PC-3 (cell line): ENCODE data around the gene NFYC. TPM values are rescaled to one million over a fixed set of nuclear protein-coding genes. Genes with fewer than 3 reads are reported as not detected.

Source experiments
- ATAC-seq: fragments of 200-7000 bp; cut with Tn5 transposase; 2 replicates; pipeline ENCODE4 v1.9.1; 2020; ENCODE audit warnings: mild to moderate bottlenecking, moderate library complexity
- BruUV-seq: library from RNA; stranded (reverse); fragments of 400-500 nt; replicated peaks from 2 replicates; lab custom pipeline; 2021; lab: Mats Ljungman, UMichigan
- CTCF ChIA-PET: fragments of 300-600 bp; sonication (Branson Sonifier 250); formaldehyde crosslinking; loops from one replicate; lab custom pipeline; 2022; ENCODE audit warnings: antibody characterized with exemption; lab: Charles Lee
- POLR2A ChIA-PET: fragments of 300-600 bp; sonication (Branson Sonifier 250); formaldehyde crosslinking; loops from one replicate; lab custom pipeline; 2022; ENCODE audit warnings: antibody characterized with exemption; ENCODE audit not compliant: unreplicated experiment; lab: Charles Lee
- DNase-seq: peaks from one replicate; pipeline ENCODE4 v3.0.0-alpha.2; 2015
- H2AFZ ChIP-seq: fragments of 300-600 bp; sonication (generic); 2 replicates; pipeline ENCODE4 v1.6.0; 2016; ENCODE audit warnings: antibody characterized with exemption, low read length
- H3F3A ChIP-seq: fragments of 300-600 bp; sonication (generic); one replicate; pipeline ENCODE4 v1.6.0; 2017; ENCODE audit warnings: antibody characterized with exemption, low read length, control low read depth, mild to moderate bottlenecking; ENCODE audit not compliant: unreplicated experiment
- H3K27ac ChIP-seq: fragments of 300-600 bp; sonication (generic); 2 replicates; pipeline ENCODE4 v1.5.1; 2016; ENCODE audit warnings: mild to moderate bottlenecking, low read length
- H3K27me3 ChIP-seq: fragments of 300-600 bp; sonication (generic); 2 replicates; pipeline ENCODE4 v1.6.1; 2016; ENCODE audit warnings: low read length, mixed read lengths
- H3K36me3 ChIP-seq: fragments of 300-600 bp; sonication (generic); 2 replicates; pipeline ENCODE4 v1.6.1; 2016; ENCODE audit warnings: low read depth, mixed run types, low read length, mixed read lengths
- H3K4me1 ChIP-seq: fragments of 300-600 bp; sonication (generic); 2 replicates; pipeline ENCODE4 v1.5.1; 2016; ENCODE audit warnings: low read length; ENCODE audit not compliant: insufficient read depth
- H3K4me2 ChIP-seq: fragments of 300-600 bp; sonication (generic); 2 replicates; pipeline ENCODE4 v1.6.0; 2016; ENCODE audit warnings: low read length
- H3K4me3 ChIP-seq: fragments of 300-600 bp; sonication (generic); 2 replicates; pipeline ENCODE4 v1.5.1; 2016; ENCODE audit warnings: mild to moderate bottlenecking, low read length, mixed read lengths
- H3K79me2 ChIP-seq: fragments of 300-600 bp; sonication (generic); 2 replicates; pipeline ENCODE4 v1.6.1; 2017; ENCODE audit warnings: low read length, mixed read lengths
- H3K9ac ChIP-seq: fragments of 300-600 bp; sonication (generic); 2 replicates; pipeline ENCODE4 v1.6.0; 2016; ENCODE audit warnings: mild to moderate bottlenecking, low read length
- H3K9me2 ChIP-seq: fragments of 300-600 bp; sonication (generic); replicated peaks from 2 replicates; pipeline ENCODE4 v1.6.1; 2016; ENCODE audit warnings: mixed run types, low read length, mixed read lengths
- H3K9me3 ChIP-seq: fragments of 300-600 bp; sonication (generic); 2 replicates; pipeline ENCODE4 v1.6.1; 2016; ENCODE audit warnings: low read length, mixed read lengths
- H4K20me1 ChIP-seq: fragments of 300-600 bp; sonication (generic); 2 replicates; pipeline ENCODE4 v1.6.1; 2016; ENCODE audit warnings: low read length, mixed read lengths
- EZH2 ChIP-seq: fragments of 300-600 bp; sonication (generic); IDR thresholded peaks from one replicate; pipeline ENCODE4 v1.6.1; 2017; ENCODE audit warnings: antibody characterized with exemption, mild to moderate bottlenecking, low read length; ENCODE audit not compliant: unreplicated experiment
- EZH2phosphoT487 ChIP-seq: fragments of 300-600 bp; sonication (generic); IDR thresholded peaks from 2 replicates; pipeline ENCODE4 v1.6.1; 2018; ENCODE audit warnings: mild to moderate bottlenecking, antibody characterized with exemption, low read length, borderline replicate concordance
- intact Hi-C: fragments of 100-400 bp; cut with micrococcal nuclease; formaldehyde crosslinking; loops from 2 replicates; pipeline ENCODE4 v1.9.0; 2023
- total RNA-seq: library from RNA; depleted of rRNA; stranded (reverse); fragments of >200 nt; gene quantifications from 2 replicates; pipeline ENCODE4 v1.2.3, GENCODE V29; 2014
- TF ChIP-seq, protein P1 (sequence below): fragments of 300-600 bp; sonication (generic); conservative IDR thresholded peaks from 2 replicates; pipeline ENCODE4 v1.5.1; 2017; ENCODE audit warnings: antibody characterized with exemption, low read depth, mild to moderate bottlenecking, low read length

The NFYC gene
- total RNA-seq, 1 experiment from 2014 or later = 52.6 TPM

DNA sequence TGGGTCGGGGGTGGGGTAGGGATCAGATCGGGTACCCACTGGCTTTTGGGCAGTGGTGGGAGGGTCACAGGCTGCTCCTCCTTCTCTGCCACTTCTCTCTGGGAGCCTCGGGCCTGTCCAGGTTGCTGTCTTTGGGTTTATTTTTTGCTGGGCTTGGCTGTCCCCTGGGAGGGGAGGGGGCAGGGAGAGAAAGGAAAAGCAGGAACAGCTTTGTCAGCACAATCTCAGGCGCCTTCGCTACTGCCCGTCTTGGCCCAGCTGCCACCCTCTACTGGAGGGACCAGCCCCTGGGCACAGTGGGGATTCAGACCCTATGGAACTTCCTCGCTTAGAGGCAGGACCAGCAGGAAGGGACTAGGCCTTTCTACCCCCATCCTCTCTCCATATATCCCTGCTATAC lies 100.5 kb downstream of the NFYC start:
- no peak for ATAC-seq
- no peaks in the 10 kb centered on the region for H3K27me3 ChIP-seq
- CTCF ChIA-PET = no interaction called here

DNA sequence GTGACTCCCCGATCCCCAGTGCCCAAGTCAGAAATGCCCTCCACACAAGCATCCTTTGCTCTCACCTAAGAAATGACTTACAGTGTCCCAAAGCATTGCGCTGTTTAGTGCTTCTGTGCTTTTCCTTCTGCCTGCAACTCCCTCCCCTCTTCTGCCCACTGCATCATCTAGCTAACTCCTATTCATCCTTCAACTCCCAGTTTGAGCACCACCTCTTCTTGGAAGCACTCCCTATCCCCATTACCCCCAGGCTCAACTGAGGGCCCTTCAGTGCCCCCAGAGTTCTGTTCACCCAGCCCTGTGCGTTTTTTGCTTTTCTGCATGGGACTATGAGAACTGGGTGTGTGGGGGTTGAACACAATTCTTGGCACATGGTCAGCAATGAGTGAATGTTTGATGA lies 102.1 kb downstream of the NFYC start:
- CTCF ChIA-PET = no interaction called here

More for the DNA sequence above, 100.5 kb downstream of the NFYC start:
- Histone ChIP-seq H3K9me3 (no peaks in the 10 kb centered on the region), H3K4me2 (no peak overlapping the region), H3K36me3 (no peaks in the 10 kb centered on the region), H4K20me1 (no peaks in the 10 kb centered on the region), H3K79me2 (no peaks in the 10 kb centered on the region), H2AFZ (no peak overlapping the region), H3K9me2 (no peaks in the 10 kb centered on the region), H3K27ac (no peak overlapping the region), H3F3A (no peaks in the 10 kb centered on the region), H3K9ac (no peak overlapping the region), H3K4me1 (no peaks in the 10 kb centered on the region), H3K4me3 (no peak overlapping the region)
- no TSS peak for BruUV-seq
- POLR2A ChIA-PET = no interaction called here
- DNase-seq = no peak
- intact Hi-C loops = no loop called here
- no peak for TF ChIP-seq EZH2phosphoT487
- TF ChIP-seq, protein P1, sequence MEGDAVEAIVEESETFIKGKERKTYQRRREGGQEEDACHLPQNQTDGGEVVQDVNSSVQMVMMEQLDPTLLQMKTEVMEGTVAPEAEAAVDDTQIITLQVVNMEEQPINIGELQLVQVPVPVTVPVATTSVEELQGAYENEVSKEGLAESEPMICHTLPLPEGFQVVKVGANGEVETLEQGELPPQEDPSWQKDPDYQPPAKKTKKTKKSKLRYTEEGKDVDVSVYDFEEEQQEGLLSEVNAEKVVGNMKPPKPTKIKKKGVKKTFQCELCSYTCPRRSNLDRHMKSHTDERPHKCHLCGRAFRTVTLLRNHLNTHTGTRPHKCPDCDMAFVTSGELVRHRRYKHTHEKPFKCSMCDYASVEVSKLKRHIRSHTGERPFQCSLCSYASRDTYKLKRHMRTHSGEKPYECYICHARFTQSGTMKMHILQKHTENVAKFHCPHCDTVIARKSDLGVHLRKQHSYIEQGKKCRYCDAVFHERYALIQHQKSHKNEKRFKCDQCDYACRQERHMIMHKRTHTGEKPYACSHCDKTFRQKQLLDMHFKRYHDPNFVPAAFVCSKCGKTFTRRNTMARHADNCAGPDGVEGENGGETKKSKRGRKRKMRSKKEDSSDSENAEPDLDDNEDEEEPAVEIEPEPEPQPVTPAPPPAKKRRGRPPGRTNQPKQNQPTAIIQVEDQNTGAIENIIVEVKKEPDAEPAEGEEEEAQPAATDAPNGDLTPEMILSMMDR = no peak
- TF ChIP-seq EZH2 = no peak

DNA sequence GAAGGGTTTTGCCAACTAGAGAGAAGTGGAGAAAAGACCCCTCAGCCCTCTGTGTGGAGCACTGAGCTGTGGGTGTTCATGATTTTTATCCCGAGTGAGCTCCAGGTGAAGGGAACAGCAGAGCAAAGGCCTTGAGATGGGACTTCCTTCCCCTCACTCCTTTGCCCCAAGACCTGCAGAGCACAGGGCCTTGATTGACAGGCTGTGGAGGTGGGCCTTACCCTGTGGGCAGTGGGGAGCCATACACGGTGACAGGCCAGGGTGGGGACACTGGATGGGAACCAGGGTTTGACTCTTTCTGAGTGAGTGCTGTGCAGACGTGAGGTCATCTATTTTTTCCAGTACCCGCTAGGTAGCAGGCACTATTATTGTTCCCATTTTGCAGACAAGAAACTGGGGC lies 102.5 kb downstream of the NFYC start:
- intact Hi-C loops = no loop called here
- Histone ChIP-seq H3K4me1 (no peaks in the 10 kb centered on the region), H2AFZ (no peak overlapping the region), H3K9me3 (no peaks in the 10 kb centered on the region), H3K9ac (no peak overlapping the region), H3K79me2 (no peaks in the 10 kb centered on the region), H3F3A (no peaks in the 10 kb centered on the region), H3K9me2 (no peaks in the 10 kb centered on the region), H3K4me2 (no peak overlapping the region), H4K20me1 (no peaks in the 10 kb centered on the region), H3K27me3 (no peaks in the 10 kb centered on the region), H3K4me3 (no peak overlapping the region), H3K27ac (no peak overlapping the region), H3K36me3 (no peaks in the 10 kb centered on the region)
- BruUV-seq = no TSS peak
- ATAC-seq (no peak), DNase-seq (no peak)
- POLR2A ChIA-PET = no interaction called here
- CTCF ChIA-PET = no interaction called here
- TF ChIP-seq EZH2phosphoT487 (no peak), EZH2 (no peak)
- TF ChIP-seq, protein P1 = no peak

More for the DNA sequence above, 102.1 kb downstream of the NFYC start:
- BruUV-seq = no TSS peak
- Histone ChIP-seq H3K27ac (no peak overlapping the region), H4K20me1 (no peaks in the 10 kb centered on the region), H3K27me3 (no peaks in the 10 kb centered on the region), H2AFZ (no peak overlapping the region), H3K79me2 (no peaks in the 10 kb centered on the region), H3K9me3 (no peaks in the 10 kb centered on the region), H3K36me3 (no peaks in the 10 kb centered on the region), H3K4me1 (no peaks in the 10 kb centered on the region), H3K9ac (no peak overlapping the region), H3K9me2 (no peaks in the 10 kb centered on the region), H3K4me3 (no peak overlapping the region), H3F3A (no peaks in the 10 kb centered on the region), H3K4me2 (no peak overlapping the region)
- intact Hi-C loops = no loop called here
- no peak for DNase-seq
- no peak for ATAC-seq
- TF ChIP-seq EZH2phosphoT487 (no peak), EZH2 (no peak)
- TF ChIP-seq, protein P1 = no peak
- POLR2A ChIA-PET = no interaction called here
